K562 (cell line): Measurements from ENCODE around the gene RWDD1. TPM values are rescaled to one million over a fixed set of nuclear protein-coding genes. Genes with fewer than 3 reads are reported as not detected.
A peak's percentile ranks its signal among the peaks of the same experiment; 100 is the strongest.

Source experiments
- ARID1B ChIP-seq: fragments of 450-650 bp; IDR thresholded peaks from 2 replicates; pipeline ENCODE4 v1.6.1; 2016; ENCODE audit warnings: antibody characterized with exemption, mild to moderate bottlenecking, inconsistent platforms
- ARNT ChIP-seq, 2 experiments: fragments of 450-650 bp; IDR thresholded peaks; 2 replicates each; pipeline ENCODE4 v1.6.1; 2016; ENCODE audit warnings: mild to moderate bottlenecking in 1 of 2
- BRCA1 ChIP-seq, 2 experiments: fragments of 450-650 bp in 1 of 2; sonication (generic) in 1 of 2; formaldehyde crosslinking in 1 of 2; IDR thresholded peaks; 2 replicates each; pipeline versions ENCODE4 v1.5.0 to v1.6.1; 2017 to 2020; ENCODE audit warnings: mild to moderate bottlenecking in 1 of 2, missing genetic modification reagents in 1 of 2
- BRD4 ChIP-seq: fragments of 200-600 bp; sonication (generic); IDR thresholded peaks from 2 replicates; pipeline ENCODE4 v1.6.1; 2017; ENCODE audit warnings: inconsistent platforms
- CCNT2 ChIP-seq: IDR thresholded peaks from 2 replicates; pipeline ENCODE4 v1.6.1; 2011; ENCODE audit warnings: borderline replicate concordance, low read depth, mild to moderate bottlenecking, moderate library complexity, mixed read lengths, low read length; ENCODE audit not compliant: insufficient read length; ENCODE audit errors: extremely low read depth
- CHCHD3 ChIP-seq: fragments of 250-450 bp; sonication (Bioruptor Pico); IDR thresholded peaks from 2 replicates; pipeline ENCODE4 v2.1.2; 2022; ENCODE audit warnings: mild to moderate bottlenecking
- CHD1 ChIP-seq: fragments of 200-600 bp; sonication (generic); IDR thresholded peaks from one replicate; pipeline ENCODE4 v1.6.1; 2012; ENCODE audit warnings: mild to moderate bottlenecking, moderate library complexity, low read length, inconsistent platforms
- FUS ChIP-seq: fragments of 200-400 bp; formaldehyde crosslinking; optimal IDR thresholded peaks from 2 replicates; pipeline ENCODE3; 2017; ENCODE audit warnings: low read depth, low read length
- JUND ChIP-seq, 2 experiments: IDR thresholded peaks; 2 replicates in 1 of 2; 3 replicates in 1 of 2; pipeline ENCODE4 v1.6.1; 2011; ENCODE audit warnings: borderline replicate concordance in 2 of 2, low read depth in 2 of 2, low read length in 2 of 2, improper control_type of control experiment in 1 of 2, missing biosample characterization in 1 of 2, missing genetic modification characterization in 1 of 2, missing genetic modification reagents in 1 of 2
- KLF16 ChIP-seq: IDR thresholded peaks from 2 replicates; pipeline ENCODE4 v1.6.1; 2016; ENCODE audit warnings: antibody characterized with exemption
- MCM5 ChIP-seq: fragments of 450-650 bp; IDR thresholded peaks from 2 replicates; pipeline ENCODE4 v1.6.1; 2016; ENCODE audit warnings: low read depth
- MYBL2 ChIP-seq, 2 experiments: fragments of 450-650 bp in 1 of 2; sonication (generic) in 1 of 2; formaldehyde crosslinking in 1 of 2; IDR thresholded peaks; 2 replicates each; pipeline versions ENCODE4 v1.6.1 to v1.8.1; 2017 to 2022; ENCODE audit warnings: borderline replicate concordance in 1 of 2, inconsistent platforms in 1 of 2, low read depth in 1 of 2, mild to moderate bottlenecking in 1 of 2, missing genetic modification reagents in 1 of 2, moderate library complexity in 1 of 2
- NR2F6 ChIP-seq: fragments of 450-650 bp; formaldehyde crosslinking; IDR thresholded peaks from 2 replicates; pipeline ENCODE4 v1.4.0; 2020; ENCODE audit warnings: mild to moderate bottlenecking
- PPARD ChIP-seq: fragments of 250-450 bp; sonication (Bioruptor Pico); IDR thresholded peaks from 2 replicates; pipeline ENCODE4 v1.8.0; 2022; ENCODE audit warnings: inconsistent platforms, mild to moderate bottlenecking, moderate library complexity
- PRMT5 ChIP-seq: sonication (generic); formaldehyde crosslinking; IDR thresholded peaks from 2 replicates; pipeline ENCODE4 v1.5.0; 2020; ENCODE audit warnings: missing genetic modification reagents
- SAFB2 ChIP-seq: fragments of 200-400 bp; formaldehyde crosslinking; IDR thresholded peaks from 2 replicates; pipeline ENCODE4 v1.6.1; 2018; ENCODE audit warnings: borderline replicate concordance, low read length, low read depth, moderate library complexity; ENCODE audit not compliant: severe bottlenecking
- SMARCB1 ChIP-seq: IDR thresholded peaks from 2 replicates; pipeline ENCODE4 v1.6.1; 2011; ENCODE audit warnings: improper control_type of control experiment, low read depth; ENCODE audit not compliant: insufficient read length
- SPI1 ChIP-seq: IDR thresholded peaks from 2 replicates; pipeline ENCODE4 v1.6.1; 2011; ENCODE audit warnings: low read depth, low read length, control low read depth, borderline replicate concordance
- SRSF7 ChIP-seq: fragments of 200-400 bp; formaldehyde crosslinking; optimal IDR thresholded peaks from 2 replicates; pipeline ENCODE3; 2017; ENCODE audit warnings: mild to moderate bottlenecking, low read depth, low read length
- TAF9B ChIP-seq: fragments of 450-650 bp; IDR thresholded peaks from 2 replicates; pipeline ENCODE4 v1.6.1; 2018; ENCODE audit warnings: mild to moderate bottlenecking; ENCODE audit not compliant: partially characterized antibody
- TEAD1 ChIP-seq, 2 experiments: fragments of 450-650 bp in 1 of 2; sonication (generic) in 1 of 2; formaldehyde crosslinking; IDR thresholded peaks; 2 replicates each; pipeline versions ENCODE4 v1.4.0 to v1.8.0; 2020 to 2022; ENCODE audit warnings: mild to moderate bottlenecking in 2 of 2, missing genetic modification reagents in 1 of 2
- ZNF561 ChIP-seq: fragments of 450-650 bp; formaldehyde crosslinking; conservative IDR thresholded peaks from 2 replicates; pipeline ENCODE4 v1.4.0; 2020; ENCODE audit warnings: mild to moderate bottlenecking, moderate library complexity
- polyA plus RNA-seq, 8 experiments: library from polyadenylated mRNA; depleted of rRNA in 4 of 8; stranded (reverse) in 5 of 8; unstranded in 3 of 8; fragments of >200 nt; fragmentation: Nextera tagmentation in 2 of 8; fragmentation: Illumina TruSeq in 1 of 8; extraction: Ambion mirVana in 2 of 8; extraction: Trizol in 1 of 8; gene quantifications; 2 replicates each; pipeline versions ENCODE4 v1.2.1 to v1.2.3, GENCODE V29; 2011 to 2014; ENCODE audit warnings: inconsistent platforms in 1 of 8, missing spikeins in 1 of 8
- total RNA-seq, 7 experiments: library from RNA; depleted of rRNA in 6 of 7; stranded (reverse); fragments of >200 nt in 6 of 7; fragmentation: Illumina TruSeq in 2 of 7; extraction: Trizol in 2 of 7; gene quantifications; 2 replicates each; pipeline versions ENCODE4 v1.2.1 to v1.2.3, GENCODE V29; 2011 to 2021; ENCODE audit warnings: low replicate concordance in 1 of 7
- TF ChIP-seq, protein P1 (sequence below): fragments of 250-450 bp; sonication (Bioruptor Pico); IDR thresholded peaks from 2 replicates; pipeline ENCODE4 v1.8.0; 2021; ENCODE audit warnings: moderate library complexity, mild to moderate bottlenecking, inconsistent platforms
- TF ChIP-seq, protein P2 (sequence below): sonication (generic); formaldehyde crosslinking; IDR thresholded peaks from 2 replicates; pipeline ENCODE4 v1.8.0; 2022; ENCODE audit warnings: missing genetic modification reagents, mild to moderate bottlenecking, moderate library complexity, borderline replicate concordance
- TF ChIP-seq, protein P3 (sequence below): sonication (generic); formaldehyde crosslinking; IDR thresholded peaks from 2 replicates; pipeline ENCODE4 v1.4.0; 2020; ENCODE audit warnings: mild to moderate bottlenecking, missing genetic modification reagents

The RWDD1 gene
- total and polyA plus RNA-seq, 9 of the 15 experiments (the other 6 are each of a cell fraction or from before 2014, with no cell fraction given): 31.9 to 89.8 (median 48.7) TPM

DNA sequence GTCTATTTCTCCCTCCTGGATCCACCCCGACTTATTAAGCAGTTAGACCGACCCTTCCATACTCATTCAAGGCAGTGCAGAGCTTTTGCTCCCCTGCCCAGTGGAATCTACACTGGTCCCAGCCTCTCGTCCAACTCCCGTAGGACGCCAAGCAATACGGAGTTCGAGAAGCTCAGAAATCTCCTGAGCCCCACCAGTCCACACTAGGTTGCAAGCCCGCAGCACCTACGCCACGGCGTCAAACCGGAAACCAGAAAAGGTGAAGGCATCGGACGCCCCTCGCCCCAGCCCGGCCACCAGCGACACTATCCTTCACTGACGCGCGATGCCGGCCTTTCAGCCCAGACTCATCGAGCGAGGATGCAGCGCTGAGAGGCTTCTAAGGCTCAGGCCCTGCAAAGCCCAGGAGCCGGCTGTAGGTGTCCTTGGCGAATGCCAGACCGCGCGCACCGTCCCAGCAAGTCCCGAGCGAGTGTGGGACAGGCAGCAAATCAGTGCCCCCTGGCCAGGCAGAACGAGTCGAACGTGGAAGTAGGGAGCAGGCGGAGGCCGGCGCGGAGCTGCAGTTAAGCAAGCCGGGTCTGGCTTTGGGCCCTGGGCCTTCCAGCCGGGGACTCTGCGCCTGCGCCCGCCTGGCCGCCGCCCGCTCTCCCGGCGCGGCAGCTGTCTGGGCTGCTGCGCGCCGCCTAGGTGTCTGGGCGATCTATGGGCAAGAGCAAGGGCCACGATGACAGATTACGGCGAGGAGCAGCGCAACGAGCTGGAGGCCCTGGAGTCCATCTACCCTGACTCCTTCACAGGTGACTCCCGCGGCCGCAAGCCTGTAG lies at the start of gene RWDD1 (continued):
- no peak for TF ChIP-seq MYBL2 (IDR thresholded peaks at IDR 0.05; ENCODE audit: low read depth)
- no peak for TF ChIP-seq MYBL2 (CRISPR knock-in tag; IDR thresholded peaks at IDR 0.05; ENCODE audit: borderline replicate concordance)
- peak; percentile 26 to 43; a peak in 2 of 4 replicates for TF ChIP-seq TEAD1 (CRISPR knock-in tag; IDR thresholded peaks at IDR 0.05)
- TF ChIP-seq, protein P1, sequence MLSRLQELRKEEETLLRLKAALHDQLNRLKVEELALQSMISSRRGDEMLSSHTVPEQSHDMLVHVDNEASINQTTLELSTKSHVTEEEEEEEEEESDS (CRISPR knock-in tag): no peak
- no peak for TF ChIP-seq PRMT5 (CRISPR knock-in tag)
- TF ChIP-seq BRD4: no peak
- TF ChIP-seq NR2F6 (CRISPR knock-in tag): no peak
- no peak for TF ChIP-seq SAFB2
- no peak; a peak in 1 of 4 replicates for TF ChIP-seq ARNT (IDR thresholded peaks at IDR 0.05)
- TF ChIP-seq SMARCB1: no peak
- peak; percentile 69 for TF ChIP-seq JUND (IDR thresholded peaks at IDR 0.05; ENCODE audit: borderline replicate concordance, low read depth, low read length)
- TF ChIP-seq JUND (tag; IDR thresholded peaks at IDR 0.05; ENCODE audit: borderline replicate concordance, low read depth, low read length): peak; percentile 28; the same call in 1 of the 3 replicates
- peak; percentile 44 for TF ChIP-seq FUS
- TF ChIP-seq BRCA1 (IDR thresholded peaks at IDR 0.05): no peak
- no peak for TF ChIP-seq BRCA1 (CRISPR knock-in tag; IDR thresholded peaks at IDR 0.05)
- TF ChIP-seq ARID1B: no peak; the same call in 1 of the 2 replicates
- TF ChIP-seq CHD1: no peak
- no peak for TF ChIP-seq SRSF7
- no peak for TF ChIP-seq ZNF561 (CRISPR knock-in tag)
- TF ChIP-seq CHCHD3 (CRISPR knock-in tag): no peak
- no peak for TF ChIP-seq KLF16
- TF ChIP-seq CCNT2: peak; percentile 87
- TF ChIP-seq PPARD (CRISPR knock-in tag): no peak
- no peak for TF ChIP-seq SPI1
- no peak for TF ChIP-seq MCM5
- TF ChIP-seq TAF9B: peak; percentile 88
- TF ChIP-seq, protein P2, sequence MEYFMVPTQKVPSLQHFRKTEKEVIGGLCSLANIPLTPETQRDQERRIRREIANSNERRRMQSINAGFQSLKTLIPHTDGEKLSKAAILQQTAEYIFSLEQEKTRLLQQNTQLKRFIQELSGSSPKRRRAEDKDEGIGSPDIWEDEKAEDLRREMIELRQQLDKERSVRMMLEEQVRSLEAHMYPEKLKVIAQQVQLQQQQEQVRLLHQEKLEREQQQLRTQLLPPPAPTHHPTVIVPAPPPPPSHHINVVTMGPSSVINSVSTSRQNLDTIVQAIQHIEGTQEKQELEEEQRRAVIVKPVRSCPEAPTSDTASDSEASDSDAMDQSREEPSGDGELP: peak; percentile 94
- TF ChIP-seq, protein P3, sequence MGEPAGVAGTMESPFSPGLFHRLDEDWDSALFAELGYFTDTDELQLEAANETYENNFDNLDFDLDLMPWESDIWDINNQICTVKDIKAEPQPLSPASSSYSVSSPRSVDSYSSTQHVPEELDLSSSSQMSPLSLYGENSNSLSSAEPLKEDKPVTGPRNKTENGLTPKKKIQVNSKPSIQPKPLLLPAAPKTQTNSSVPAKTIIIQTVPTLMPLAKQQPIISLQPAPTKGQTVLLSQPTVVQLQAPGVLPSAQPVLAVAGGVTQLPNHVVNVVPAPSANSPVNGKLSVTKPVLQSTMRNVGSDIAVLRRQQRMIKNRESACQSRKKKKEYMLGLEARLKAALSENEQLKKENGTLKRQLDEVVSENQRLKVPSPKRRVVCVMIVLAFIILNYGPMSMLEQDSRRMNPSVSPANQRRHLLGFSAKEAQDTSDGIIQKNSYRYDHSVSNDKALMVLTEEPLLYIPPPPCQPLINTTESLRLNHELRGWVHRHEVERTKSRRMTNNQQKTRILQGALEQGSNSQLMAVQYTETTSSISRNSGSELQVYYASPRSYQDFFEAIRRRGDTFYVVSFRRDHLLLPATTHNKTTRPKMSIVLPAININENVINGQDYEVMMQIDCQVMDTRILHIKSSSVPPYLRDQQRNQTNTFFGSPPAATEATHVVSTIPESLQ (CRISPR knock-in tag): no peak
